K562 (cell line): ENCODE results near the gene TIFAB. TPM values are rescaled to one million over a fixed set of nuclear protein-coding genes. Genes with fewer than 3 reads are reported as not detected.
A peak's percentile ranks its signal among the peaks of the same experiment; 100 is the strongest.

Experiments used
- ATAC-seq: fragments of 200-7000 bp; cut with Tn5 transposase; 3 replicates; pipeline ENCODE4 v1.9.1; 2020; ENCODE audit warnings: moderate library complexity
- BruUV-seq: library from RNA; stranded (reverse); fragments of 400-500 nt; replicated peaks from 2 replicates; lab custom pipeline; 2021; lab: Mats Ljungman, UMichigan
- CTCF ChIA-PET: fragments of 300-600 bp; formaldehyde crosslinking; extraction: SDS; loops from one replicate; lab custom pipeline; 2021; ENCODE audit warnings: low intra/inter-chr PET ratio; lab: Yijun Ruan, JAX
- POLR2A ChIA-PET: fragments of 300-600, 350-650 bp; sonication (Branson Sonifier 250); formaldehyde crosslinking; extraction: SDS; loops from one replicate; lab custom pipeline; 2021; ENCODE audit warnings: antibody characterized with exemption, inconsistent platforms; lab: Yijun Ruan, JAX
- DNase-seq, 4 experiments: peaks; one replicate each; pipeline versions ENCODE4 v3.0.0 to v3.0.0-alpha.2; 2011 to 2018; ENCODE audit warnings: low spot score in 3 of 4, mixed read lengths in 3 of 4; ENCODE audit errors: extremely low read depth in 1 of 4
- FAIRE-seq: peaks from 2 replicates; lab custom pipeline; 2011; peaks lifted over from hg19 to GRCh38; lab: Jason Lieb, UNC
- H2AFZ ChIP-seq: 2 replicates; pipeline ENCODE4 v1.6.0; 2011; ENCODE audit warnings: low read depth, low read length, control low read depth, inconsistent platforms
- H3K27ac ChIP-seq: fragments of 200-600 bp; 3 replicates; pipeline ENCODE4 v1.8.0; 2011; ENCODE audit warnings: low read depth, mild to moderate bottlenecking, control low read depth, inconsistent platforms, low read length, moderate library complexity, mixed read lengths; ENCODE audit errors: extremely low read depth
- H3K27me3 ChIP-seq, 2 experiments: fragments of 300-600 bp in 1 of 2; 2 replicates in 1 of 2; 3 replicates in 1 of 2; pipeline versions ENCODE4 v1.6.0 to v1.8.0; 2011; ENCODE audit warnings: inconsistent platforms in 2 of 2, low read length in 2 of 2, mild to moderate bottlenecking in 1 of 2, mixed read lengths in 1 of 2, moderate library complexity in 1 of 2; ENCODE audit not compliant: control insufficient read depth in 2 of 2, insufficient read depth in 2 of 2
- H3K36me3 ChIP-seq: fragments of 300-600 bp; 3 replicates; pipeline ENCODE4 v1.8.0; 2011; ENCODE audit warnings: mild to moderate bottlenecking, low read length, inconsistent platforms; ENCODE audit not compliant: control insufficient read depth, insufficient read depth
- H3K4me1 ChIP-seq, 2 experiments: fragments of 200-600 bp in 1 of 2; replicated peaks in 1 of 2; 2 replicates in 1 of 2; 3 replicates in 1 of 2; pipeline versions ENCODE4 v1.5.1 to v1.8.0; 2011; ENCODE audit warnings: inconsistent platforms in 2 of 2, low read length in 2 of 2, mild to moderate bottlenecking in 1 of 2, mixed read lengths in 1 of 2, moderate library complexity in 1 of 2; ENCODE audit not compliant: control insufficient read depth in 2 of 2, insufficient read depth in 2 of 2
- H3K4me2 ChIP-seq: 2 replicates; pipeline ENCODE4 v1.6.1; 2011; ENCODE audit warnings: low read length, control low read depth, inconsistent platforms, mixed read lengths; ENCODE audit not compliant: insufficient read depth
- H3K4me3 ChIP-seq: fragments of 200-600 bp; sonication (generic), shearing (Covaris generic); 2 replicates; pipeline ENCODE4 v1.5.1; 2016; ENCODE audit warnings: control low read depth, inconsistent platforms
- H3K79me2 ChIP-seq: fragments of 200-600 bp; 3 replicates; pipeline ENCODE4 v1.8.0; 2011; ENCODE audit warnings: low read length, inconsistent platforms; ENCODE audit not compliant: control insufficient read depth, insufficient read depth
- H3K9ac ChIP-seq, 2 experiments: 2 replicates each; pipeline versions ENCODE4 v1.6.0 to v1.6.1; 2011; ENCODE audit warnings: low read depth in 2 of 2, low read length in 2 of 2, control low read depth in 1 of 2, inconsistent platforms in 1 of 2, mild to moderate bottlenecking in 1 of 2, mixed read lengths in 1 of 2; ENCODE audit not compliant: insufficient read depth in 1 of 2
- H3K9me1 ChIP-seq: one replicate; pipeline ENCODE4 v1.6.0; 2011; ENCODE audit warnings: inconsistent platforms, mild to moderate bottlenecking, low read length, moderate library complexity; ENCODE audit not compliant: control insufficient read depth, insufficient read depth
- H3K9me3 ChIP-seq: replicated peaks from 2 replicates; pipeline ENCODE4 v1.5.1; 2011; ENCODE audit warnings: low read depth, low read length, inconsistent platforms; ENCODE audit not compliant: control insufficient read depth, insufficient read depth
- H4K20me1 ChIP-seq: replicated peaks from 2 replicates; pipeline ENCODE4 v1.6.1; 2011; ENCODE audit warnings: low read length, inconsistent platforms, mixed read lengths; ENCODE audit not compliant: control insufficient read depth, insufficient read depth
- NCOA6 ChIP-seq: fragments of 450-650 bp; IDR thresholded peaks from 2 replicates; pipeline ENCODE4 v1.6.1; 2017; ENCODE audit warnings: mild to moderate bottlenecking
- PKNOX1 ChIP-seq: fragments of 450-650 bp; IDR thresholded peaks from 2 replicates; pipeline ENCODE4 v1.6.1; 2016
- ZNF24 ChIP-seq: fragments of 450-650 bp; IDR thresholded peaks from 2 replicates; pipeline ENCODE4 v1.6.1; 2016
- WGBS: fragments of 100-300 bp; shearing (Covaris generic); methylation state at CpG from one replicate; pipeline ENCODE4 v1.1.6; 2016; ENCODE audit warnings: low coverage, mixed read lengths; ENCODE audit not compliant: insufficient coverage; ENCODE audit errors: missing lambda C conversion rate; 5-methylcytosine and 5-hydroxymethylcytosine counted together
- in situ Hi-C: fragments of 300-500 bp; cut with MboI; formaldehyde crosslinking; loops from 4 replicates; pipeline ENCODE4 v1.15.0; 2018; ENCODE audit warnings: inconsistent platforms, mixed read lengths
- intact Hi-C: fragments of 100-400 bp; cut with micrococcal nuclease; formaldehyde crosslinking; loops from 2 replicates; pipeline ENCODE4 v1.14.2; 2022
- polyA plus RNA-seq, 8 experiments: library from polyadenylated mRNA; depleted of rRNA in 4 of 8; stranded (reverse) in 5 of 8; unstranded in 3 of 8; fragments of >200 nt; fragmentation: Nextera tagmentation in 2 of 8; fragmentation: Illumina TruSeq in 1 of 8; extraction: Ambion mirVana in 2 of 8; extraction: Trizol in 1 of 8; gene quantifications; 2 replicates each; pipeline versions ENCODE4 v1.2.1 to v1.2.3, GENCODE V29; 2011 to 2014; ENCODE audit warnings: inconsistent platforms in 1 of 8, missing spikeins in 1 of 8
- total RNA-seq, 7 experiments: library from RNA; depleted of rRNA in 6 of 7; stranded (reverse); fragments of >200 nt in 6 of 7; fragmentation: Illumina TruSeq in 2 of 7; extraction: Trizol in 2 of 7; gene quantifications; 2 replicates each; pipeline versions ENCODE4 v1.2.1 to v1.2.3, GENCODE V29; 2011 to 2021; ENCODE audit warnings: low replicate concordance in 1 of 7

The TIFAB gene
- total and polyA plus RNA-seq, 9 of the 15 experiments (the other 6 are each of a cell fraction or from before 2014, with no cell fraction given), result not detected

- Histone ChIP-seq H3K36me3 (no peaks in the 10 kb centered on the region), H3K4me2 (no peak overlapping the region), H3K27ac (no peak overlapping the region), H3K79me2 (peaks cover 3% of the 10 kb centered on the region; the same call in 1 of the 3 replicates), H3K9me1 (no peaks in the 10 kb centered on the region), H3K27me3 (peaks cover 0 to 12% of the 10 kb centered on the region in 2 experiments; a peak in 2 of 5 replicates), H3K4me3 (no peak overlapping the region), H3K9ac (no peak overlapping the region)
- WGBS, result 42% methylated on average over 7 of the region's 7 CpGs
- ATAC-seq (no peak), FAIRE-seq (no peak), DNase-seq (no peak)
- ChIA-PET CTCF (interaction anchor here (1.3 to 3.2 kb wide), 5 partner anchors 90 to 369 kb away, joined by 3 to 20 read pairs (median 4); no protein-coding TSS in a partner anchor), POLR2A (interaction anchor here (0.5 to 0.9 kb wide), 3 partner anchors 17 to 372 kb away, joined by 3 to 7 read pairs (median 4); no protein-coding TSS in a partner anchor)
- BruUV-seq, result no TSS peak
- in situ Hi-C loops, result loop anchor here (5.0 to 10.0 kb wide), 2 partner anchors 263 to 356 kb away; no protein-coding TSS in a partner anchor
- no peak for TF ChIP-seq NCOA6
- TF ChIP-seq PKNOX1, result peak; percentile 18; the same call in 1 of the 2 replicates
- TF ChIP-seq ZNF24, result no peak
- TF ChIP-seq, all 486 proteins: peak for 1
- intact Hi-C loops, result loop anchor here (1.0 kb wide), 1 partner anchor 91 kb away; no protein-coding TSS in a partner anchor
- H3K9me3 ChIP-seq, result no peaks in the 10 kb centered on the region
- H4K20me1 ChIP-seq, result no peaks in the 10 kb centered on the region; the same call in 1 of the 2 replicates
- H3K4me1 ChIP-seq, result peaks cover 24 to 35% of the 10 kb centered on the region in 2 experiments
- no peak overlapping the region for H2AFZ ChIP-seq
Observed at GRCh38 chr5:135461481-135462151, 9.5 kb upstream of the TIFAB start.
